K562 (cell line): ENCODE measurements around the gene DEPDC1B. TPM values are rescaled to one million over a fixed set of nuclear protein-coding genes. Genes with fewer than 3 reads are reported as not detected.

Experiments
- ATAC-seq: fragments of 200-7000 bp; cut with Tn5 transposase; 3 replicates; pipeline ENCODE4 v1.9.1; 2020; ENCODE audit warnings: moderate library complexity
- BruUV-seq: library from RNA; stranded (reverse); fragments of 400-500 nt; replicated peaks from 2 replicates; lab custom pipeline; 2021; lab: Mats Ljungman, UMichigan
- CTCF ChIA-PET: fragments of 300-600 bp; formaldehyde crosslinking; extraction: SDS; loops from one replicate; lab custom pipeline; 2021; ENCODE audit warnings: low intra/inter-chr PET ratio; lab: Yijun Ruan, JAX
- POLR2A ChIA-PET: fragments of 300-600, 350-650 bp; sonication (Branson Sonifier 250); formaldehyde crosslinking; extraction: SDS; loops from one replicate; lab custom pipeline; 2021; ENCODE audit warnings: antibody characterized with exemption, inconsistent platforms; lab: Yijun Ruan, JAX
- DNase-seq, 4 experiments: peaks; one replicate each; pipeline versions ENCODE4 v3.0.0 to v3.0.0-alpha.2; 2011 to 2018; ENCODE audit warnings: low spot score in 3 of 4, mixed read lengths in 3 of 4; ENCODE audit errors: extremely low read depth in 1 of 4
- FAIRE-seq: peaks from 2 replicates; lab custom pipeline; 2011; peaks lifted over from hg19 to GRCh38; lab: Jason Lieb, UNC
- H2AFZ ChIP-seq: 2 replicates; pipeline ENCODE4 v1.6.0; 2011; ENCODE audit warnings: low read depth, low read length, control low read depth, inconsistent platforms
- H3K27ac ChIP-seq: fragments of 200-600 bp; 3 replicates; pipeline ENCODE4 v1.8.0; 2011; ENCODE audit warnings: low read depth, mild to moderate bottlenecking, control low read depth, inconsistent platforms, low read length, moderate library complexity, mixed read lengths; ENCODE audit errors: extremely low read depth
- H3K27me3 ChIP-seq, 2 experiments: fragments of 300-600 bp in 1 of 2; 2 replicates in 1 of 2; 3 replicates in 1 of 2; pipeline versions ENCODE4 v1.6.0 to v1.8.0; 2011; ENCODE audit warnings: inconsistent platforms in 2 of 2, low read length in 2 of 2, mild to moderate bottlenecking in 1 of 2, mixed read lengths in 1 of 2, moderate library complexity in 1 of 2; ENCODE audit not compliant: control insufficient read depth in 2 of 2, insufficient read depth in 2 of 2
- H3K36me3 ChIP-seq: fragments of 300-600 bp; 3 replicates; pipeline ENCODE4 v1.8.0; 2011; ENCODE audit warnings: mild to moderate bottlenecking, low read length, inconsistent platforms; ENCODE audit not compliant: control insufficient read depth, insufficient read depth
- H3K4me1 ChIP-seq, 2 experiments: fragments of 200-600 bp in 1 of 2; replicated peaks in 1 of 2; 2 replicates in 1 of 2; 3 replicates in 1 of 2; pipeline versions ENCODE4 v1.5.1 to v1.8.0; 2011; ENCODE audit warnings: inconsistent platforms in 2 of 2, low read length in 2 of 2, mild to moderate bottlenecking in 1 of 2, mixed read lengths in 1 of 2, moderate library complexity in 1 of 2; ENCODE audit not compliant: control insufficient read depth in 2 of 2, insufficient read depth in 2 of 2
- H3K4me2 ChIP-seq: 2 replicates; pipeline ENCODE4 v1.6.1; 2011; ENCODE audit warnings: low read length, control low read depth, inconsistent platforms, mixed read lengths; ENCODE audit not compliant: insufficient read depth
- H3K4me3 ChIP-seq: fragments of 200-600 bp; sonication (generic), shearing (Covaris generic); 2 replicates; pipeline ENCODE4 v1.5.1; 2016; ENCODE audit warnings: control low read depth, inconsistent platforms
- H3K79me2 ChIP-seq: fragments of 200-600 bp; 3 replicates; pipeline ENCODE4 v1.8.0; 2011; ENCODE audit warnings: low read length, inconsistent platforms; ENCODE audit not compliant: control insufficient read depth, insufficient read depth
- H3K9ac ChIP-seq, 2 experiments: 2 replicates each; pipeline versions ENCODE4 v1.6.0 to v1.6.1; 2011; ENCODE audit warnings: low read depth in 2 of 2, low read length in 2 of 2, control low read depth in 1 of 2, inconsistent platforms in 1 of 2, mild to moderate bottlenecking in 1 of 2, mixed read lengths in 1 of 2; ENCODE audit not compliant: insufficient read depth in 1 of 2
- H3K9me1 ChIP-seq: one replicate; pipeline ENCODE4 v1.6.0; 2011; ENCODE audit warnings: inconsistent platforms, mild to moderate bottlenecking, low read length, moderate library complexity; ENCODE audit not compliant: control insufficient read depth, insufficient read depth
- H3K9me3 ChIP-seq: replicated peaks from 2 replicates; pipeline ENCODE4 v1.5.1; 2011; ENCODE audit warnings: low read depth, low read length, inconsistent platforms; ENCODE audit not compliant: control insufficient read depth, insufficient read depth
- H4K20me1 ChIP-seq: replicated peaks from 2 replicates; pipeline ENCODE4 v1.6.1; 2011; ENCODE audit warnings: low read length, inconsistent platforms, mixed read lengths; ENCODE audit not compliant: control insufficient read depth, insufficient read depth
- ARID3B ChIP-seq: fragments of 250-450 bp; sonication (Bioruptor Pico); IDR thresholded peaks from 2 replicates; pipeline ENCODE4 v1.4.0; 2020; ENCODE audit warnings: borderline replicate concordance
- CBFA2T3 ChIP-seq: fragments of 450-650 bp; IDR thresholded peaks from 2 replicates; pipeline ENCODE4 v1.6.1; 2017
- CEBPB ChIP-seq: fragments of 450-650 bp; IDR thresholded peaks from 2 replicates; pipeline ENCODE4 v1.6.1; 2016; ENCODE audit warnings: missing genetic modification characterization, missing compliant biosample characterization
- GATAD2A ChIP-seq: fragments of 450-650 bp; IDR thresholded peaks from 2 replicates; pipeline ENCODE4 v1.6.1; 2017
- MAFG ChIP-seq: fragments of 450-650 bp; conservative IDR thresholded peaks from 2 replicates; pipeline ENCODE4 v1.6.1; 2016; ENCODE audit warnings: missing genetic modification characterization, missing compliant biosample characterization
- NELFE ChIP-seq: IDR thresholded peaks from 2 replicates; pipeline ENCODE4 v1.6.1; 2011; ENCODE audit warnings: mild to moderate bottlenecking; ENCODE audit not compliant: insufficient read depth, insufficient read length
- PHF20 ChIP-seq: fragments of 450-650 bp; IDR thresholded peaks from 2 replicates; pipeline ENCODE4 v1.6.1; 2018; ENCODE audit not compliant: partially characterized antibody
- ZFP36 ChIP-seq: fragments of 150-350 bp; IDR thresholded peaks from 2 replicates; pipeline ENCODE4 v1.6.1; 2018; ENCODE audit warnings: low read length, low read depth; ENCODE audit not compliant: partially characterized antibody
- ZNF224 ChIP-seq: sonication (generic); formaldehyde crosslinking; IDR thresholded peaks from 2 replicates; pipeline ENCODE4 v1.8.0; 2022; ENCODE audit warnings: mild to moderate bottlenecking, missing genetic modification reagents
- ZNF232 ChIP-seq: sonication (generic); formaldehyde crosslinking; IDR thresholded peaks from 2 replicates; pipeline ENCODE4 v1.8.0; 2022; ENCODE audit warnings: mild to moderate bottlenecking, missing genetic modification reagents
- WGBS: fragments of 100-300 bp; shearing (Covaris generic); methylation state at CpG from one replicate; pipeline ENCODE4 v1.1.6; 2016; ENCODE audit warnings: low coverage, mixed read lengths; ENCODE audit not compliant: insufficient coverage; ENCODE audit errors: missing lambda C conversion rate; 5-methylcytosine and 5-hydroxymethylcytosine counted together
- in situ Hi-C: fragments of 300-500 bp; cut with MboI; formaldehyde crosslinking; loops from 4 replicates; pipeline ENCODE4 v1.15.0; 2018; ENCODE audit warnings: inconsistent platforms, mixed read lengths
- intact Hi-C: fragments of 100-400 bp; cut with micrococcal nuclease; formaldehyde crosslinking; loops from 2 replicates; pipeline ENCODE4 v1.14.2; 2022
- polyA plus RNA-seq, 8 experiments: library from polyadenylated mRNA; depleted of rRNA in 4 of 8; stranded (reverse) in 5 of 8; unstranded in 3 of 8; fragments of >200 nt; fragmentation: Nextera tagmentation in 2 of 8; fragmentation: Illumina TruSeq in 1 of 8; extraction: Ambion mirVana in 2 of 8; extraction: Trizol in 1 of 8; gene quantifications; 2 replicates each; pipeline versions ENCODE4 v1.2.1 to v1.2.3, GENCODE V29; 2011 to 2014; ENCODE audit warnings: inconsistent platforms in 1 of 8, missing spikeins in 1 of 8
- total RNA-seq, 7 experiments: library from RNA; depleted of rRNA in 6 of 7; stranded (reverse); fragments of >200 nt in 6 of 7; fragmentation: Illumina TruSeq in 2 of 7; extraction: Trizol in 2 of 7; gene quantifications; 2 replicates each; pipeline versions ENCODE4 v1.2.1 to v1.2.3, GENCODE V29; 2011 to 2021; ENCODE audit warnings: low replicate concordance in 1 of 7
- TF ChIP-seq, protein P1 (sequence below), 3 experiments: fragments of 200-800 bp in 1 of 3; fragments of 250-450 bp in 1 of 3; fragments of 450-650 bp in 1 of 3; sonication (Bioruptor Pico) in 1 of 3; sonication (Bioruptor generic) in 1 of 3; formaldehyde crosslinking in 1 of 3; IDR thresholded peaks; 2 replicates each; pipeline versions ENCODE4 v1.6.1 to v1.8.0; 2016 to 2022; ENCODE audit warnings: mild to moderate bottlenecking in 2 of 3, missing genetic modification characterization in 2 of 3, missing compliant biosample characterization in 1 of 3, moderate library complexity in 1 of 3
- TF ChIP-seq, protein P2 (sequence below): fragments of 250-450 bp; sonication (Bioruptor Pico); IDR thresholded peaks from 2 replicates; pipeline ENCODE4 v1.8.0; 2021; ENCODE audit warnings: moderate library complexity, mild to moderate bottlenecking, inconsistent platforms
- TF ChIP-seq, protein P3 (sequence below): fragments of 250-450 bp; sonication (Bioruptor Pico); IDR thresholded peaks from 2 replicates; pipeline ENCODE4 v1.4.0; 2020; ENCODE audit warnings: mild to moderate bottlenecking, moderate library complexity

DEPDC1B gene
- total and polyA plus RNA-seq, 9 of the 15 experiments (the other 6 are each of a cell fraction or from before 2014, with no cell fraction given), result 36.0 to 67.2 (median 44.5) TPM

DNA sequence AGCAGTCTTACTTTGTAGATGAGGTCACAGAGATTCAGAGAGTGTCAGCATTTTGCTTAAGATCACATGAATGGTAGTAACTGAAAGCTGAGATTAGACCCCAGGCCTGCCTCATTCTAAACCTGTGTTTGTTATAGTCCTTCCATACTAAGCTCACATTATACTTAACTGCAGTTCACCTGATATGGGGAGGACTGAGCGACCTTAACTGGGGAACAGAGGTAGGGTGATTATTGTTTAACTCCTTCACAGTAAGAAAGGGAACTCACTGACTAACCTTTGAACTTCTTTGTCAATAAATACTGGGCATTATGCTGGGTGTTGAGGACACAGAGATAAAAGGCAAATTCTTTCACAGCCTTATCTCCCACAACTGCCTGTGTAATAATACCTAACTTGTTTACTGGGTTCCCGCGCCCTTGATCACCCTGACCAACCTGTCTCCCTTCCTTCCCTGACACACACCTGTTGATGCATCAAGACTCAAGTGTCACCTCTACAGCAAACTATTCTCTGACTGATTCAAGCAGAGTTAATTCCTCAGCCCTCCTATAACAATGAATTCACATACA, 27.2 kb downstream of the DEPDC1B start:
- WGBS, result 48% methylated on average over 3 of the region's 3 CpGs
- peaks cover 5 to 10% of the 10 kb centered on the region in 2 experiments; a peak in 2 of 5 replicates for H3K4me1 ChIP-seq
- BruUV-seq, result no TSS peak
- no peak overlapping the region for H2AFZ ChIP-seq
- H3K9ac ChIP-seq, result no peak overlapping the region
- H3K9me1 ChIP-seq, result no peaks in the 10 kb centered on the region
- CTCF ChIA-PET, result no interaction called here
- ATAC-seq (no peak; the same call in 2 of the 3 replicates), FAIRE-seq (no peak), DNase-seq (no peak)
- no peaks in the 10 kb centered on the region for H3K27me3 ChIP-seq
- in situ Hi-C loops, result loop anchor here (10.0 kb wide), 1 partner anchor 858 kb away; no protein-coding TSS in a partner anchor
- peaks cover 4% of the 10 kb centered on the region; the same call in 2 of the 3 replicates for H3K36me3 ChIP-seq
- H4K20me1 ChIP-seq, result no peaks in the 10 kb centered on the region; the same call in 1 of the 2 replicates
- no peak overlapping the region for H3K4me3 ChIP-seq
- POLR2A ChIA-PET, result interaction anchor here (0.5 to 0.6 kb wide), 2 partner anchors 27 to 608 kb away, joined by 3 to 4 read pairs; partner anchors contain the start of gene DEPDC1B
- H3K4me2 ChIP-seq, result no peak overlapping the region
- peaks cover 61% of the 10 kb centered on the region for H3K79me2 ChIP-seq
- no peak overlapping the region for H3K27ac ChIP-seq
- intact Hi-C loops, result no loop called here
- no peaks in the 10 kb centered on the region for H3K9me3 ChIP-seq
- TF ChIP-seq, protein P1, sequence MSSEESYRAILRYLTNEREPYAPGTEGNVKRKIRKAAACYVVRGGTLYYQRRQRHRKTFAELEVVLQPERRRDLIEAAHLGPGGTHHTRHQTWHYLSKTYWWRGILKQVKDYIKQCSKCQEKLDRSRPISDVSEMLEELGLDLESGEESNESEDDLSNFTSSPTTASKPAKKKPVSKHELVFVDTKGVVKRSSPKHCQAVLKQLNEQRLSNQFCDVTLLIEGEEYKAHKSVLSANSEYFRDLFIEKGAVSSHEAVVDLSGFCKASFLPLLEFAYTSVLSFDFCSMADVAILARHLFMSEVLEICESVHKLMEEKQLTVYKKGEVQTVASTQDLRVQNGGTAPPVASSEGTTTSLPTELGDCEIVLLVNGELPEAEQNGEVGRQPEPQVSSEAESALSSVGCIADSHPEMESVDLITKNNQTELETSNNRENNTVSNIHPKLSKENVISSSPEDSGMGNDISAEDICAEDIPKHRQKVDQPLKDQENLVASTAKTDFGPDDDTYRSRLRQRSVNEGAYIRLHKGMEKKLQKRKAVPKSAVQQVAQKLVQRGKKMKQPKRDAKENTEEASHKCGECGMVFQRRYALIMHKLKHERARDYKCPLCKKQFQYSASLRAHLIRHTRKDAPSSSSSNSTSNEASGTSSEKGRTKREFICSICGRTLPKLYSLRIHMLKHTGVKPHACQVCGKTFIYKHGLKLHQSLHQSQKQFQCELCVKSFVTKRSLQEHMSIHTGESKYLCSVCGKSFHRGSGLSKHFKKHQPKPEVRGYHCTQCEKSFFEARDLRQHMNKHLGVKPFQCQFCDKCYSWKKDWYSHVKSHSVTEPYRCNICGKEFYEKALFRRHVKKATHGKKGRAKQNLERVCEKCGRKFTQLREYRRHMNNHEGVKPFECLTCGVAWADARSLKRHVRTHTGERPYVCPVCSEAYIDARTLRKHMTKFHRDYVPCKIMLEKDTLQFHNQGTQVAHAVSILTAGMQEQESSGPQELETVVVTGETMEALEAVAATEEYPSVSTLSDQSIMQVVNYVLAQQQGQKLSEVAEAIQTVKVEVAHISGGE (CRISPR knock-in tag; IDR thresholded peaks at IDR 0.05), result peak in 1 of 3 experiments; percentile 22; a peak in 1 of 6 replicates
- no peak for TF ChIP-seq MAFG (tag)
- TF ChIP-seq CBFA2T3, result peak; percentile 27
- TF ChIP-seq, protein P2, sequence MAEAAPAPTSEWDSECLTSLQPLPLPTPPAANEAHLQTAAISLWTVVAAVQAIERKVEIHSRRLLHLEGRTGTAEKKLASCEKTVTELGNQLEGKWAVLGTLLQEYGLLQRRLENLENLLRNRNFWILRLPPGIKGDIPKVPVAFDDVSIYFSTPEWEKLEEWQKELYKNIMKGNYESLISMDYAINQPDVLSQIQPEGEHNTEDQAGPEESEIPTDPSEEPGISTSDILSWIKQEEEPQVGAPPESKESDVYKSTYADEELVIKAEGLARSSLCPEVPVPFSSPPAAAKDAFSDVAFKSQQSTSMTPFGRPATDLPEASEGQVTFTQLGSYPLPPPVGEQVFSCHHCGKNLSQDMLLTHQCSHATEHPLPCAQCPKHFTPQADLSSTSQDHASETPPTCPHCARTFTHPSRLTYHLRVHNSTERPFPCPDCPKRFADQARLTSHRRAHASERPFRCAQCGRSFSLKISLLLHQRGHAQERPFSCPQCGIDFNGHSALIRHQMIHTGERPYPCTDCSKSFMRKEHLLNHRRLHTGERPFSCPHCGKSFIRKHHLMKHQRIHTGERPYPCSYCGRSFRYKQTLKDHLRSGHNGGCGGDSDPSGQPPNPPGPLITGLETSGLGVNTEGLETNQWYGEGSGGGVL (CRISPR knock-in tag), result no peak
- TF ChIP-seq, protein P3, sequence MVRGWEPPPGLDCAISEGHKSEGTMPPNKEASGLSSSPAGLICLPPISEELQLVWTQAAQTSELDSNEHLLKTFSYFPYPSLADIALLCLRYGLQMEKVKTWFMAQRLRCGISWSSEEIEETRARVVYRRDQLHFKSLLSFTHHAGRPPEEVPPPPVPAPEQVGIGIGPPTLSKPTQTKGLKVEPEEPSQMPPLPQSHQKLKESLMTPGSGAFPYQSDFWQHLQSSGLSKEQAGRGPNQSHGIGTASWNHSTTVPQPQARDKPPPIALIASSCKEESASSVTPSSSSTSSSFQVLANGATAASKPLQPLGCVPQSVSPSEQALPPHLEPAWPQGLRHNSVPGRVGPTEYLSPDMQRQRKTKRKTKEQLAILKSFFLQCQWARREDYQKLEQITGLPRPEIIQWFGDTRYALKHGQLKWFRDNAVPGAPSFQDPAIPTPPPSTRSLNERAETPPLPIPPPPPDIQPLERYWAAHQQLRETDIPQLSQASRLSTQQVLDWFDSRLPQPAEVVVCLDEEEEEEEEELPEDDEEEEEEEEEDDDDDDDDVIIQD (CRISPR knock-in tag), result no peak
- no peak for TF ChIP-seq GATAD2A
- TF ChIP-seq PHF20, result no peak
- TF ChIP-seq NELFE, result no peak
- TF ChIP-seq ZNF232, result no peak
- TF ChIP-seq ARID3B (CRISPR knock-in tag), result no peak
- no peak for TF ChIP-seq CEBPB (tag)
- TF ChIP-seq ZFP36, result no peak
- TF ChIP-seq ZNF224, result no peak
